Activated CD8-positive, alpha-beta memory T cell treated with anti-CD3 and anti-CD28 coated beads, Interleukin-2, amount 50 U/mL, for 1 hour (primary cell): ENCODE results near the gene JAK2.

Source experiments
- DNase-seq: peaks from one replicate; pipeline ENCODE4 v3.0.0-alpha.2; 2020; ENCODE audit errors: extremely low read depth

Gene JAK2

GRCh38 chr9:5140151-5140550 is 155.1 kb downstream of the JAK2 start:
- DNase-seq = no peak

- no peak for DNase-seq
Measured at GRCh38 chr9:5144217-5144616, 159.1 kb downstream of the JAK2 start.

- DNase-seq = no peak
Measured at GRCh38 chr9:5146241-5146640, 161.2 kb downstream of the JAK2 start.
